A673 (cell line): ENCODE data around the gene PDGFRA.

ENCODE experiments used
- CTCF ChIP-seq: fragments of 300-800, 200-600 bp; sonication (generic); conservative IDR thresholded peaks from 2 replicates; pipeline ENCODE4 v1.5.1; 2017; ENCODE audit warnings: low read depth, mild to moderate bottlenecking, antibody characterized with exemption, low read length, moderate library complexity, mixed read lengths
- EZH2 ChIP-seq: fragments of 200-600 bp; sonication (generic); IDR thresholded peaks from 2 replicates; pipeline ENCODE4 v1.6.1; 2017; ENCODE audit warnings: borderline replicate concordance, low read depth, mild to moderate bottlenecking, mixed read lengths, antibody characterized with exemption, low read length; ENCODE audit not compliant: poor library complexity, severe bottlenecking

DNA sequence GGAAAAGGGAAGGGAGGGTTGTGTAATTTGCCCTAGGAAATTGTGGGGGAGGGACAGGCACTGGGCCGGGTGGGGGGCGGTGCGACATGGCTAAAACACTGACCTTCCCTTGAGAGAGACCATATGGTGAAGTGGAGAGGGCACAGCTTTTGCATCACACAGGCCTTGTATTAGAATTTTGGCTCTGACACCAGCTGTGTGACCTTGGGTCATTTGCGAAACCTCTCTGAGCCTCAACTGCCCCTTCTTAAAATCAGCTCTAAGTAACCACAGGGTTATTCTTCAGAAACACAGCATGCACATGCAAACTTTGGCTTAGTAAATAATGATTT is 25.8 kb downstream of the PDGFRA start:
- no peak for TF ChIP-seq CTCF
- TF ChIP-seq EZH2: no peak
